GM19238 (cell line): ENCODE results near the gene SERBP1.
A peak's percentile ranks its signal among the peaks of the same experiment; 100 is the strongest.
"Not testable (repeated sequence)": the region's sequence is repeated elsewhere in the genome, so short reads cannot be mapped to it uniquely, and the experiment has no call there.

ENCODE experiments used
- DNase-seq: peaks from one replicate; pipeline ENCODE4 v3.0.0; 2011; ENCODE audit warnings: low spot score; ENCODE audit not compliant: insufficient read length

SERBP1 gene

GRCh38 chr1:67430358-67431155 is at the start of gene SERBP1:
Gene SERBP1, minus strand, starts transcription at chr1:67430402. Its CDS starts 102 bp downstream, at chr1:67430300.
- peak; percentile 79 for DNase-seq

- no peak for DNase-seq
Observed at GRCh38 chr1:67479146-67479891, 49.1 kb upstream of the SERBP1 start.

GRCh38 chr1:67476906-67477305 is 46.7 kb upstream of the SERBP1 start:
- no peak for DNase-seq

DNA sequence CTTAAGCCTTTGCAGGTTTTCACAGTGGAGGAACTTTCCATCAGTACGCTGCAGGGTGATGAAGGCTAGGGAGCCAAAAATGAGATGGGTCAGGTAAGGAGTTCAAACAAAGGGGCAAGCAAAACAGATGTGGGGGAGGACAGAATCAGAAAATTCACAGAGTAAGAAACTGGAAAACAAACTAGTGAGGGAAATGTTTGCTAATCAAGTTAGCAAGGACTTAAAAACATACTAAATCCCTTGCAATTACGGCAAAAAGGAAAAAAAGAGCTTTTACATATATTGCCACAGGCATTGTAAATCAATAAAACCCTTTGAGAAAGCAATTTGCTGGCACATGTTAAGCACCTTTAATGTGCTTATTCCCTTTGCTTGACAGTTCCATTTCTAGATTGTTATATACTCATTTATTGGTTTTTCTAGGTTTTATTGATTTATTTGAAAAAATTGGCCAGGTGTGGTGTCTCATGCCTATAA is 45.8 kb upstream of the SERBP1 start:
- DNase-seq = no peak

DNA sequence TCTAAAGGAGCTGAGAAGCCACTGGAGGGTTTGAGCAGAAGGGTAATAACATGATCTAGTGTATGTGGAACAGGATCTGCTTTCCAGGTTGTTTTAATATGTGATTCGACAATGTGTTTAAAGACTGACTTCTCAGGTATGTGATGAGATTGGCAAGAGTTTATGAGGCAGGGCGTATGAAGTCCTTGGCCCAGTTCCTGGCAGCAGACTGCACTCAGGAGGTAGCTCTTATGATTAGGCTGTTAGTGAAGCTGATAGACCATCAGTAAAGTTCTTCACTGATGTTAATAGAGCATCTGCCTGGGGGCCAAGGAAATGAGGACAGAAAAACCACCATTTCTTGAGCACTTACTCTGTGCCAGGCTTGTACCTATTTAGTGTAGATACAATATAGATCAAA is 41.9 kb upstream of the SERBP1 start:
- DNase-seq = no peak

DNA sequence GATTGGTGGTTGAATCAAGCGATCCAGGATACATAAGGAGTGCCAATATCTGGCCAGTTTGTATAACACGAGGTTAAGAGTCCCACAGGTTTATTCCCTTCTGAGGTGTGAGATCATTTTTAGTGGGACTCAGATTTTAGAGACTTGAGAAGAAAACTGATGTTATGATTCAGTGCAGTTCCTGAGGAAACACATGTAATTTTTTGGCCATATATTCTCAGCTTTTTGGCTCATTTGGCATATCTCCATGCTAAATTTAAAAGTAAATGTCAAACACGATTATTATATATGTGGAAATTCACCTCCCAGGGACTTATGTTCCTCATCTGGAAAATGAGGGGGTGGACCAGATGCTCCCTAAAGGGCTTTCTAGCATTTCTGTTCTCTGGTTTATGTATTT is 39.2 kb upstream of the SERBP1 start:
- no peak for DNase-seq

DNA sequence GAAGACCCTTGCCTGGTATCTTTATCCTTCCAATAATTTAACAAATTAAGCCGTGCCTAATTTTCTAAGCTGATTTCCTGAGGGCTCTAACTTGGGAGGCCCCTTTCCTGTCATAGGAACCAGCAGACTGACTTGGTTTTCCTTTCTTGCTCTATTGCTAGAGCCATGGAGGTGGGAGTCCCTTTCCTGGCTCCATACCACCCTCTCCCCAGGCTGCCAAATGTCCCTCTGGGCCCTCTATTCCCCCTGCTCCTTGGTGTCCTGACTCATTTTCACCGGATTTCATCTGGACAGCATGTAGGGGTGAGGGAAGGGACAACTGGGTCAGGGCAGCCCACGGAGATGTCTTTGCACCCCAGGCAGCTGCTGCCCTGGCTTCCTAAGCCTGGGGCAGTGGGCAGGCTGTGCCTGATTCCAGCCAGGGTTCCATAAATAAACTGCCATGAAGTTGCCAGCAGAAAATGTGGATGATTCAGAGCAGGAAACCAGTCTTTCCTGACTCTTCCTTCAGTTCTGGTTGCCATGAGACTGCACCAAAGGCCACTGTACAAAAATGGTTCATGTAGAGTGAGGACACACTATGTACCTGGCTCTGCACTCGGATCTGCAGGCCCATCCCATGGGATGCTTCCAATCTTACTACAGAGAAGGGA is 38.0 kb upstream of the SERBP1 start:
- DNase-seq = no peak

GRCh38 chr1:67465375-67465774 is 35.2 kb upstream of the SERBP1 start:
- DNase-seq = no peak

DNA sequence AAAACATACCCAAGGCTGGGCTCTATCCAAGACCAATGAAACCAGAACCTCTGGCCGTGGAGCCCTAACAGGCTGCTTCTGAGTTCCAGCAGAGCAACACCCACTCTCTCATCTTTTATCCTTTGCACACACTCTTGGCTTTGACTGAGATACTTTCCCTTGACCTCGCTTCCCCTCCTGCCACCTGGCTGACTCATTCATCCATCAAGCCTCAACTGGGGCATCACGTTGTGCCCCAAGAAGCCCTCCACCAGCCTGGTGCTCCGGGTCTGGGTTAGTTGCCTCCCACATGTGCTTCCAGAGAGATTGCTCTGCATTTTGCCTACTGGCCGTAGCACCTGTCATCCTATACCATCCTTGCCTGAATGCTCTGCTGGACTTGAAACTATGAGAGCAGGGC is 34.5 kb upstream of the SERBP1 start:
- DNase-seq = no peak

DNA sequence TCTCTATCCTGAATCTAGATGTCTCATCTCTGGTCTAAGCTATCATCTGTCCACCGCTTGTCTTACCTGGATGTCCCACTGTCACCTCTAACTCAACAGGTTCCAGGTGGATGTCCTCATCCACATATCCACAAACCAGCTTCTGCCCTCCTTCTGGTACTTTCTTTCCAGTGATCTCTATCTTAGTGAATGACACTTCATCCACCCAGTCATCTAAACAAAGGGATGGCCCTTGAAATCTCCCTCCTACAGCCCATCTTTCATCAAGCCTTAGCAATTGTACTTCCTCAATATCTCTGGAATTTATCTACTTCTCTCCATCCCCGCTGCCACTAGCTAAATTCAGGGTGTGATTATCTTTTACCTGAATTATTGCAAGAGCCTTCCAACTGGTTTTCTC is 33.9 kb upstream of the SERBP1 start:
- no peak for DNase-seq

DNA sequence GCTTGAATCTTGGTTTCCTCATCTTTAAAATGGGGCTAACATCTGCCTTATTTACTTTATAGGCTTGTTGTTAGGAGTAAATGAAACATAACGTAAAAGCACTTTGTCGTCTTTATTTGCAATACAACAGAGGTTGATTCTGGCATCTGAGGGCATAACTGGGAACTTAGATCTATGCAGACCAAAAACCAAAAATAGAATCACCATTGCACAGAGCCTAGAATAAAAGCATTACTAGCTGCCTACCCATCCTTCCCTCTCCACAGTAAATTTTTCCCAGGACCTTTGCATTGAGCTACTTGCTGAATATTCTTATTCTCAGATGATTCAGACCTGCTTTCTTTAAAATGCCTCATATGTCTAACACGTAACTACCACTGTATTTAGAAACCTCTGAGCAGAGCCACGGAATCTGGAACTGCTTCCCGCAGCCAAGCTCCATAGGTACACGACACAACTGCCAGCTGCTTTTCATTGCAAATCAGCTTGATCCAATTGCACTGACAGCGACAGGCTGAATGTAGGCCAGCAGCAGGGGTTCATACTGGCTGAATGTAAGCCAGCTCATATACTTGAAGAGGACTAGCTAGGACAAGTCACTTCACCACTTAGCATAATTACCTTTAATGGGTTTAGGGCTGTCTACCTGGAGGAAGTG is 33.2 kb upstream of the SERBP1 start:
- no peak for DNase-seq

GRCh38 chr1:67460676-67461500 is 30.7 kb upstream of the SERBP1 start:
- DNase-seq = no peak

- no peak for DNase-seq
Observed at GRCh38 chr1:67459068-67459467, 28.9 kb upstream of the SERBP1 start.

GRCh38 chr1:67458663-67459062 is 28.5 kb upstream of the SERBP1 start:
- no peak for DNase-seq

DNA sequence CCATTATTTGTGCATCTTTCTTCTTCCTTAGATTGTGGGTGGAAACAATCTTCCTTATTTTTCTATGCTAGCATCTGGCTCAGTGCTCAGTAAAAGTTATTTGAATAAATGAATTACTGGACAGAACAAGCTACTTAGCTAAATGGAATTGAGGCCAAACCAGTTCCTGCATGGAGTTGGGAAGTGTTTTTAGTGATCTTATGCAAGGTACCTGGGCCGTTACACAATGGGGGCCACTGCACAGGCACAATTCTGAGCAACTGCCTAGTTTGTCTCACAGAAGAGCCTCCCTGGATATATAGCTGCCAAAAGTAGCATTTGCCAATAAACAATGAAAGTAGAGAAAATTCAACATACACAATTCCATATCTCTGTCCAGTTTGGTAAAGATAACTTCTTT is 27.0 kb upstream of the SERBP1 start:
- DNase-seq = no peak

GRCh38 chr1:67451815-67452214 is 21.6 kb upstream of the SERBP1 start:
- no peak for DNase-seq

DNA sequence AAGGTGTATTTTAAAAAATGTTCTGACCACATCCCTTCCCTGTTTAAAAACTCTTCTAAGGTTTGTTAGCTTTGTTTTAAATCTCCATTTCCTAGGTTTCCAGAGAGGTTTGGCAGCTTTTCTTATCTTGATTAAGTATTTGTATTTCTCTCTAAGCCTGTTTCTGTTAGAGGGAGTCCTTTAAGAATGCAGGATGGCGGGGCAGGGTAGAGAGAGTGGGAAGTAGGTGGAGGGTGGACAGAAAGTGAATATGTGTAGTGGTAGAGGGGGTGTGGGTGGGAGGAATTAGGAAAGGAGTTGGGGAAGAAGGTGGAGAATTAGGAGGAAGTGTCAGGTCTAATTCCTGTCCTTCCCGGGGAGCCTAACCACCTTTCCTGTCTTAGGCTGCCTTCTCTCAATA is 21.2 kb upstream of the SERBP1 start:
- DNase-seq = no peak

- no peak for DNase-seq
Observed at GRCh38 chr1:67446893-67447292, 16.7 kb upstream of the SERBP1 start.

- DNase-seq = not testable (repeated sequence)
Observed at GRCh38 chr1:67446014-67446413, 15.8 kb upstream of the SERBP1 start.

- no peak for DNase-seq
Observed at GRCh38 chr1:67441739-67442281, 11.6 kb upstream of the SERBP1 start.
